WI38 (cell line): ENCODE data around the gene TANC1.

ENCODE experiments used
- H3K4me3 ChIP-seq: 2 replicates; pipeline ENCODE4 v1.5.1; 2011; ENCODE audit warnings: low read depth, mild to moderate bottlenecking, control low read depth, low read length
- TF ChIP-seq, protein P1 (sequence below): IDR thresholded peaks from 2 replicates; pipeline ENCODE4 v1.5.1; 2012; ENCODE audit warnings: low read depth, mild to moderate bottlenecking, control low read depth, low read length

Gene TANC1

GRCh38 chr2:159219394-159219998, 251.1 kb downstream of the TANC1 start:
- TF ChIP-seq, protein P1, sequence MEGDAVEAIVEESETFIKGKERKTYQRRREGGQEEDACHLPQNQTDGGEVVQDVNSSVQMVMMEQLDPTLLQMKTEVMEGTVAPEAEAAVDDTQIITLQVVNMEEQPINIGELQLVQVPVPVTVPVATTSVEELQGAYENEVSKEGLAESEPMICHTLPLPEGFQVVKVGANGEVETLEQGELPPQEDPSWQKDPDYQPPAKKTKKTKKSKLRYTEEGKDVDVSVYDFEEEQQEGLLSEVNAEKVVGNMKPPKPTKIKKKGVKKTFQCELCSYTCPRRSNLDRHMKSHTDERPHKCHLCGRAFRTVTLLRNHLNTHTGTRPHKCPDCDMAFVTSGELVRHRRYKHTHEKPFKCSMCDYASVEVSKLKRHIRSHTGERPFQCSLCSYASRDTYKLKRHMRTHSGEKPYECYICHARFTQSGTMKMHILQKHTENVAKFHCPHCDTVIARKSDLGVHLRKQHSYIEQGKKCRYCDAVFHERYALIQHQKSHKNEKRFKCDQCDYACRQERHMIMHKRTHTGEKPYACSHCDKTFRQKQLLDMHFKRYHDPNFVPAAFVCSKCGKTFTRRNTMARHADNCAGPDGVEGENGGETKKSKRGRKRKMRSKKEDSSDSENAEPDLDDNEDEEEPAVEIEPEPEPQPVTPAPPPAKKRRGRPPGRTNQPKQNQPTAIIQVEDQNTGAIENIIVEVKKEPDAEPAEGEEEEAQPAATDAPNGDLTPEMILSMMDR: no peak
- H3K4me3 ChIP-seq: no peak overlapping the region

DNA sequence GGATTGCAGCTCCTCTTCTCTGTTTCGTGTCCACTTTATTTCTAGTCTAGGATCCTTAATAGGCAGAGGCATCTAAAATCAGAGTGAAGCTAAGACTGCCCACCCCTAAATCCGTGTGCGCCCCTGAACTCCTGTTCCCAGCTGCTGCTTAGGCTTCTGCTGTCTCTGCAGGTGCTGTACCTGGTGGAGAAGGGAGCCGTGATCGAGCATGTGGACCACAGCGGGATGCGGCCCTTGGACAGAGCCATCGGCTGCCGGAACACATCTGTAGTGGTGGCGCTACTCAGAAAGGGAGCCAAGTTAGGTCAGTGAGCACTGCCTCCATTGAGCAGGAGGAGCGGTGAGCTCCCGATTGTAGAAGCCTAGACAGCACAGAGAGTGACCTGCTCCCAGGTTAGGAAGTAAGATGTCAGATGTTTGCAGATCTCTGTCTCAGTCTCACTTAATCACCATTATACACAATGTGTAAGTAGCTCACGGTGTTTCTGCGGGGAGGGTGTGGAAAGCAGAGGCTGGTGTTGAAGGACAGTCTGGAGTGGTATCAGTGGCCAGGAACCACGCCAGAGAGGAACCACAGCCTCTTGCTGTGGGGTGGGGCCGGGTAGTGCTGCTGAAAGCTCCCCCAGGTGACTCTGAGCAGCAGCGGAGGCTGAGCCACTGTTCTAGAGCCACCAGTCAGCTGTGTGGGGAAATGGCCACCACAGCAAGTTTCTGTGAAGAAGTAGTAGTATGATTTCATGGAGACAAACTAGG, 255.8 kb downstream of the TANC1 start:
- no peak overlapping the region for H3K4me3 ChIP-seq
- TF ChIP-seq, protein P1: no peak

- TF ChIP-seq, protein P1: no peak
- H3K4me3 ChIP-seq: no peak overlapping the region
Observed at GRCh38 chr2:159225025-159226016, 256.9 kb downstream of the TANC1 start.

GRCh38 chr2:159226059-159226461, 257.6 kb downstream of the TANC1 start:
- no peak overlapping the region for H3K4me3 ChIP-seq
- TF ChIP-seq, protein P1: no peak

GRCh38 chr2:159226608-159227385, 258.4 kb downstream of the TANC1 start:
- no peak overlapping the region for H3K4me3 ChIP-seq
- TF ChIP-seq, protein P1: no peak

- H3K4me3 ChIP-seq: no peak overlapping the region
- TF ChIP-seq, protein P1: no peak
Observed at GRCh38 chr2:159227467-159227866, 259.0 kb downstream of the TANC1 start.
